Kidney (tissue), 14 donors: Measurements from ENCODE around the gene TNFRSF11A. TPM values are rescaled to one million over a fixed set of nuclear protein-coding genes. Genes with fewer than 3 reads are reported as not detected.

Experiments
- DNase-seq, 5 donors: peaks; one replicate each; pipeline ENCODE4 v3.0.0-alpha.2; 2013 to 2020
- FAIRE-seq: peaks from 2 replicates; lab custom pipeline; 2012; peaks lifted over from hg19 to GRCh38; lab: Jason Lieb, UNC
- H3K27ac ChIP-seq, 2 donors: one replicate each; pipeline ENCODE4 v1.7.0; 2013; ENCODE audit warnings: low read depth in 2 of 2, low read length in 2 of 2, inconsistent platforms in 1 of 2
- H3K27me3 ChIP-seq: one replicate; pipeline ENCODE4 v1.7.1; 2013; ENCODE audit warnings: low read length, inconsistent platforms; ENCODE audit not compliant: control insufficient read depth, insufficient read depth
- H3K36me3 ChIP-seq, 3 donors: one replicate each; pipeline versions ENCODE4 v1.7.0 to v1.7.1; 2013; ENCODE audit warnings: low read length in 3 of 3, control low read depth in 1 of 3, inconsistent platforms in 1 of 3; ENCODE audit not compliant: insufficient read depth in 3 of 3, control insufficient read depth in 2 of 3
- H3K4me1 ChIP-seq, 3 donors: one replicate each; pipeline versions ENCODE4 v1.7.0 to v1.7.1; 2013; ENCODE audit warnings: low read length in 3 of 3, inconsistent platforms in 1 of 3, low read depth in 1 of 3; ENCODE audit not compliant: control insufficient read depth in 2 of 3, insufficient read depth in 2 of 3
- H3K4me3 ChIP-seq, 3 donors: one replicate each; pipeline versions ENCODE4 v1.7.0 to v1.8.1; 2013; ENCODE audit warnings: low read length in 3 of 3, control low read depth in 1 of 3, inconsistent platforms in 1 of 3
- H3K9ac ChIP-seq, 3 donors: one replicate each; pipeline versions ENCODE4 v1.7.0 to v1.7.1; 2013; ENCODE audit warnings: low read length in 3 of 3, control low read depth in 1 of 3, inconsistent platforms in 1 of 3
- H3K9me3 ChIP-seq, 3 donors: one replicate each; pipeline versions ENCODE4 v1.7.0 to v1.7.1; 2013; ENCODE audit warnings: low read length in 3 of 3, control low read depth in 1 of 3, inconsistent platforms in 1 of 3; ENCODE audit not compliant: control insufficient read depth in 2 of 3, insufficient read depth in 1 of 3
- CTCF ChIP-seq: IDR thresholded peaks from 3 replicates; pipeline ENCODE4 v1.5.1; 2012; ENCODE audit warnings: mild to moderate bottlenecking, moderate library complexity, borderline replicate concordance; ENCODE audit not compliant: insufficient read depth; ENCODE audit errors: extremely low read depth
- intact Hi-C: fragments of 100-400 bp; cut with DNase I; formaldehyde crosslinking; loops from one replicate; pipeline ENCODE4 v1.11.1; 2022
- polyA plus RNA-seq: library from polyadenylated mRNA; stranded (reverse); fragments of 350-450 nt; fragmentation: Illumina TruSeq; extraction: RNeasy Lipid Tissue Mini Kit (QIAGEN cat#74804); gene quantifications from one replicate; pipeline ENCODE4 v1.2.3, GENCODE V29; 2014; ENCODE audit warnings: low read depth, low replicate concordance; ENCODE audit not compliant: insufficient read depth
- total RNA-seq: library from RNA; stranded (reverse); fragmentation: NEBNext Ultra II Directional; extraction: Animal tissue kit (Norgen Biotek cat#: 25700); gene quantifications from one replicate; pipeline ENCODE4 v1.2.1, GENCODE V29; 2021
- donor health status: control.
- donor health status: control.
- donor health status: control.
- donor health status: control.
- donor health status: control.
- donor health status: DM: yes; HTN: yes; CAD: no.
- donor health status: Normal renal cell carcinoma (clear cell type).

Gene TNFRSF11A
- total and polyA plus RNA-seq, 2 donors from 2014 or later: 0.39 to 5.4 TPM

- no peaks in the 10 kb centered on the region for H3K4me1 ChIP-seq
- H3K27me3 ChIP-seq: no peaks in the 10 kb centered on the region
- H3K27ac ChIP-seq: no peak overlapping the region
- no peaks in the 10 kb centered on the region for H3K36me3 ChIP-seq
- intact Hi-C loops: no loop called here
- H3K9ac ChIP-seq: no peak overlapping the region
- no peaks in the 10 kb centered on the region for H3K9me3 ChIP-seq
- TF ChIP-seq CTCF: no peak
- no peak for DNase-seq
- H3K4me3 ChIP-seq: no peak overlapping the region
- FAIRE-seq: no peak
Measured at GRCh38 chr18:62420151-62420512, 95.0 kb downstream of the TNFRSF11A start.

- no peak for DNase-seq
- FAIRE-seq: no peak
- no peak for TF ChIP-seq CTCF
Measured at GRCh38 chr18:62420513-62421209, 95.6 kb downstream of the TNFRSF11A start.

GRCh38 chr18:62425465-62426190 lies 100.5 kb downstream of the TNFRSF11A start:
- peak; percentile 91 for TF ChIP-seq CTCF
- H3K4me1 ChIP-seq: no peaks in the 10 kb centered on the region
- H3K36me3 ChIP-seq: no peaks in the 10 kb centered on the region
- peak; percentile 97 for FAIRE-seq
- DNase-seq: peak in 4 of 5 donors; percentile 73 to 95 (median 88)
- intact Hi-C loops: no loop called here
- H3K9me3 ChIP-seq: no peaks in the 10 kb centered on the region
- no peaks in the 10 kb centered on the region for H3K27me3 ChIP-seq
- H3K9ac ChIP-seq: peak overlapping the region in 2 of 3 donors; percentile 17
- peak overlapping the region; percentile 38 to 47 (median 46) for H3K4me3 ChIP-seq
- H3K27ac ChIP-seq: peak overlapping the region in 1 of 2 donors; percentile 68

More at GRCh38 chr18:62420513-62421209, 95.6 kb downstream of the TNFRSF11A start:
- Histone ChIP-seq H3K9ac (no peak overlapping the region), H3K27me3 (no peaks in the 10 kb centered on the region), H3K36me3 (no peaks in the 10 kb centered on the region), H3K9me3 (no peaks in the 10 kb centered on the region), H3K4me3 (no peak overlapping the region), H3K4me1 (no peaks in the 10 kb centered on the region), H3K27ac (no peak overlapping the region)
- intact Hi-C loops: no loop called here
